Liver (tissue), 9 donors: ENCODE measurements around the gene LILRA6. TPM values are rescaled to one million over a fixed set of nuclear protein-coding genes. Genes with fewer than 3 reads are reported as not detected.

Experiments used
- DNase-seq: peaks from one replicate; pipeline ENCODE4 v3.0.0-alpha.2; 2017; ENCODE audit warnings: low spot score
- H3K27ac ChIP-seq, 2 donors: one replicate each; pipeline ENCODE4 v1.7.0; 2013; ENCODE audit warnings: inconsistent platforms in 2 of 2, low read length in 2 of 2, control low read depth in 1 of 2, low read depth in 1 of 2, mild to moderate bottlenecking in 1 of 2
- H3K27me3 ChIP-seq, 4 donors: one replicate each; pipeline versions ENCODE4 v1.6.1 to v1.7.0; 2013; ENCODE audit warnings: low read length in 3 of 4, inconsistent platforms in 1 of 4, mild to moderate bottlenecking in 1 of 4, moderate library complexity in 1 of 4; ENCODE audit not compliant: control insufficient read depth in 4 of 4, insufficient read depth in 4 of 4
- H3K36me3 ChIP-seq, 4 donors: one replicate each; pipeline versions ENCODE4 v1.6.1 to v1.7.0; 2013; ENCODE audit warnings: low read length in 3 of 4, mild to moderate bottlenecking in 3 of 4, low read depth in 1 of 4, moderate library complexity in 1 of 4; ENCODE audit not compliant: control insufficient read depth in 4 of 4, insufficient read depth in 3 of 4
- H3K4me1 ChIP-seq, 4 donors: one replicate each; pipeline versions ENCODE4 v1.6.1 to v1.7.0; 2013; ENCODE audit warnings: low read length in 3 of 4, mild to moderate bottlenecking in 3 of 4, moderate library complexity in 1 of 4; ENCODE audit not compliant: control insufficient read depth in 4 of 4, insufficient read depth in 4 of 4
- H3K4me3 ChIP-seq, 3 donors: one replicate each; pipeline versions ENCODE4 v1.6.1 to v1.7.0; 2013; ENCODE audit warnings: low read length in 3 of 3, control low read depth in 1 of 3, low read depth in 1 of 3, mild to moderate bottlenecking in 1 of 3
- H3K9ac ChIP-seq, 2 donors: one replicate each; pipeline ENCODE4 v1.7.0; 2013; ENCODE audit warnings: low read length in 2 of 2, mild to moderate bottlenecking in 2 of 2, moderate library complexity in 2 of 2, control low read depth in 1 of 2, low read depth in 1 of 2
- H3K9me3 ChIP-seq, 4 donors: one replicate each; pipeline versions ENCODE4 v1.6.1 to v1.7.0; 2013; ENCODE audit warnings: low read length in 3 of 4; ENCODE audit not compliant: control insufficient read depth in 4 of 4
- ATF3 ChIP-seq: IDR thresholded peaks from 2 replicates; pipeline ENCODE4 v1.6.1; 2016; ENCODE audit warnings: antibody characterized with exemption
- EGR1 ChIP-seq, 2 donors: IDR thresholded peaks; 2 replicates each; pipeline ENCODE4 v1.6.1; 2016 to 2018; ENCODE audit warnings: antibody characterized with exemption in 2 of 2, low read depth in 2 of 2
- FOXA1 ChIP-seq: IDR thresholded peaks from 2 replicates; pipeline ENCODE4 v1.6.1; 2016; ENCODE audit warnings: antibody characterized with exemption
- FOXA2 ChIP-seq: IDR thresholded peaks from 2 replicates; pipeline ENCODE4 v1.6.1; 2016; ENCODE audit warnings: antibody characterized with exemption
- GABPA ChIP-seq, 2 donors: IDR thresholded peaks in 1 of 2; conservative IDR thresholded peaks in 1 of 2; 2 replicates each; pipeline ENCODE4 v1.6.1; 2016; ENCODE audit warnings: antibody characterized with exemption in 2 of 2, mild to moderate bottlenecking in 1 of 2, moderate library complexity in 1 of 2
- HNF4A ChIP-seq, 2 donors: conservative IDR thresholded peaks; 2 replicates each; pipeline ENCODE4 v1.6.1; 2016; ENCODE audit warnings: antibody characterized with exemption in 2 of 2, mild to moderate bottlenecking in 2 of 2
- HNF4G ChIP-seq: IDR thresholded peaks from 2 replicates; pipeline ENCODE4 v1.6.1; 2016; ENCODE audit warnings: antibody characterized with exemption
- JUND ChIP-seq, 2 donors: IDR thresholded peaks; 2 replicates each; pipeline ENCODE4 v1.6.1; 2016; ENCODE audit warnings: antibody characterized with exemption in 2 of 2
- MAX ChIP-seq: IDR thresholded peaks from 2 replicates; pipeline ENCODE4 v1.6.1; 2016; ENCODE audit warnings: antibody characterized with exemption
- NR2F2 ChIP-seq: IDR thresholded peaks from 2 replicates; pipeline ENCODE4 v1.6.1; 2016; ENCODE audit warnings: antibody characterized with exemption
- RAD21 ChIP-seq, 2 donors: IDR thresholded peaks; 2 replicates each; pipeline ENCODE4 v1.6.1; 2016; ENCODE audit warnings: antibody characterized with exemption in 2 of 2, mild to moderate bottlenecking in 2 of 2
- REST ChIP-seq: IDR thresholded peaks from 2 replicates; pipeline ENCODE4 v1.6.1; 2016; ENCODE audit warnings: antibody characterized with exemption, mild to moderate bottlenecking
- RXRA ChIP-seq, 2 donors: IDR thresholded peaks; 2 replicates each; pipeline ENCODE4 v1.6.1; 2017 to 2018; ENCODE audit warnings: antibody characterized with exemption in 2 of 2, mild to moderate bottlenecking in 1 of 2
- SP1 ChIP-seq: IDR thresholded peaks from 2 replicates; pipeline ENCODE4 v1.6.1; 2018; ENCODE audit warnings: antibody characterized with exemption, mild to moderate bottlenecking
- TAF1 ChIP-seq: conservative IDR thresholded peaks from 2 replicates; pipeline ENCODE4 v1.6.1; 2016; ENCODE audit warnings: antibody characterized with exemption, mild to moderate bottlenecking
- YY1 ChIP-seq: IDR thresholded peaks from 2 replicates; pipeline ENCODE4 v1.6.1; 2016; ENCODE audit warnings: antibody characterized with exemption, mild to moderate bottlenecking
- WGBS: extraction: QIAGEN DNeasy Blood & Tissue Kit; methylation state at CpG from one replicate; pipeline ENCODE4 v1.1.7; 2013; 5-methylcytosine and 5-hydroxymethylcytosine counted together
- polyA plus RNA-seq, 2 donors: library from polyadenylated mRNA; stranded (reverse) in 1 of 2; unstranded in 1 of 2; fragments of 200-250 nt in 1 of 2; fragments of >200 nt in 1 of 2; fragmentation: Nextera tagmentation in 1 of 2; extraction: Ambion mirVana in 1 of 2; gene quantifications; one replicate each; pipeline versions ENCODE4 v1.2.1 to v1.2.3, GENCODE V29; 2013 to 2015
- total RNA-seq, 2 donors: library from RNA; depleted of rRNA; stranded (reverse); fragments of >200 nt; gene quantifications; one replicate each; pipeline ENCODE4 v1.2.3, GENCODE V29; 2014
- TF ChIP-seq, protein P1 (sequence below): fragments of 150-350 bp; IDR thresholded peaks from 2 replicates; pipeline ENCODE4 v1.5.1; 2017; ENCODE audit warnings: improper control_type of control experiment, low read depth, low read length; ENCODE audit not compliant: missing input control
- TF ChIP-seq, protein P2 (sequence below): IDR thresholded peaks from 2 replicates; pipeline ENCODE4 v1.6.1; 2016; ENCODE audit warnings: antibody characterized with exemption
- donor health status: healthy.
- donor health status: healthy.
- donor health status: healthy.
- donor health status: healthy.
- donor health status: healthy.

The LILRA6 gene
- total and polyA plus RNA-seq, 4 donors: 1.0 to 2.8 (median 1.7) TPM

DNA sequence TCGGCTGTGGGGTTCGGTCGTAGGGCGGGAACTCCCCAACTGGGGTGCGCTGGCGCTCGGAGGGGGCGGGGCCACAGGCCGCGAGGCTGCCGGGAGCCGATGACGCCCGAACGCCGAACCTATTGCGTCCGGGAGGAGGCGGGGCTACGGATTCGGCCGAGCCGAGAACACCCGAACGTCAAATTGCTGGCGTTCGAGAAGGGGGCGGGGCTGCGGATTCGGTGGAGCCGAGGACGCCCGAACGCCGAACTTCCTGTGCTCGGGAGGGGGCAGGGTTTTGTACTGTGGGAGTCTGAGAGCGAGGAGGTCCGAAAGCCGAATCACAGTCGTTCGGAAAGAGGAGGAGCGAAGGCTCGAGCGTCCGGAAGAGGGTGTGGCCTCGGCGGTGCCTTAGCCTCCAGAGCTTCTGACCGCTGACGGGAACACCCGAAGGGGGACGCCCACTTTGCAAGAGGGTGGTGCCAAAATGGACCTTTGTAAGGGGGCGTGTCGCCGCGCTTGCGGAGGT is 52.0 kb downstream of the LILRA6 start (continued):
- TF ChIP-seq REST: peak; percentile 9

- H3K4me3 ChIP-seq: peak overlapping the region; percentile 58 to 80 (median 75)
- peak; percentile 100 for DNase-seq
- H3K27ac ChIP-seq: peak overlapping the region; percentile 96 to 99
- H3K9ac ChIP-seq: peak overlapping the region; percentile 77 to 96
- H3K4me1 ChIP-seq: peaks cover 9 to 22% (median 15%) of the 10 kb centered on the region in 4 donors
- no peaks in the 10 kb centered on the region for H3K9me3 ChIP-seq
- TF ChIP-seq JUND (IDR thresholded peaks at IDR 0.05): peak; percentile 49 to 61
- TF ChIP-seq MAX: peak; percentile 37
- peak; percentile 17 for TF ChIP-seq REST
- peak; percentile 78 for TF ChIP-seq FOXA1
- peak; percentile 54 to 65 for TF ChIP-seq RXRA (IDR thresholded peaks at IDR 0.05)
- TF ChIP-seq HNF4A (conservative IDR thresholded peaks at IDR 0.05): peak in 1 of 2 donors; percentile 58
- peak; percentile 84 for TF ChIP-seq SP1
- TF ChIP-seq TAF1: no peak
- TF ChIP-seq NR2F2: no peak
- TF ChIP-seq YY1: peak; percentile 83
- peak; percentile 84 for TF ChIP-seq HNF4G
- peak; percentile 85 for TF ChIP-seq FOXA2
- TF ChIP-seq ATF3: no peak
- no peak for TF ChIP-seq RAD21 (IDR thresholded peaks at IDR 0.05)
- TF ChIP-seq, protein P1, sequence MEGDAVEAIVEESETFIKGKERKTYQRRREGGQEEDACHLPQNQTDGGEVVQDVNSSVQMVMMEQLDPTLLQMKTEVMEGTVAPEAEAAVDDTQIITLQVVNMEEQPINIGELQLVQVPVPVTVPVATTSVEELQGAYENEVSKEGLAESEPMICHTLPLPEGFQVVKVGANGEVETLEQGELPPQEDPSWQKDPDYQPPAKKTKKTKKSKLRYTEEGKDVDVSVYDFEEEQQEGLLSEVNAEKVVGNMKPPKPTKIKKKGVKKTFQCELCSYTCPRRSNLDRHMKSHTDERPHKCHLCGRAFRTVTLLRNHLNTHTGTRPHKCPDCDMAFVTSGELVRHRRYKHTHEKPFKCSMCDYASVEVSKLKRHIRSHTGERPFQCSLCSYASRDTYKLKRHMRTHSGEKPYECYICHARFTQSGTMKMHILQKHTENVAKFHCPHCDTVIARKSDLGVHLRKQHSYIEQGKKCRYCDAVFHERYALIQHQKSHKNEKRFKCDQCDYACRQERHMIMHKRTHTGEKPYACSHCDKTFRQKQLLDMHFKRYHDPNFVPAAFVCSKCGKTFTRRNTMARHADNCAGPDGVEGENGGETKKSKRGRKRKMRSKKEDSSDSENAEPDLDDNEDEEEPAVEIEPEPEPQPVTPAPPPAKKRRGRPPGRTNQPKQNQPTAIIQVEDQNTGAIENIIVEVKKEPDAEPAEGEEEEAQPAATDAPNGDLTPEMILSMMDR: no peak
- TF ChIP-seq GABPA (IDR thresholded peaks at IDR 0.05 in 1 of 2, conservative IDR thresholded peaks at IDR 0.05 in 1 of 2): peak in 1 of 2 donors; percentile 86
- TF ChIP-seq, protein P2, sequence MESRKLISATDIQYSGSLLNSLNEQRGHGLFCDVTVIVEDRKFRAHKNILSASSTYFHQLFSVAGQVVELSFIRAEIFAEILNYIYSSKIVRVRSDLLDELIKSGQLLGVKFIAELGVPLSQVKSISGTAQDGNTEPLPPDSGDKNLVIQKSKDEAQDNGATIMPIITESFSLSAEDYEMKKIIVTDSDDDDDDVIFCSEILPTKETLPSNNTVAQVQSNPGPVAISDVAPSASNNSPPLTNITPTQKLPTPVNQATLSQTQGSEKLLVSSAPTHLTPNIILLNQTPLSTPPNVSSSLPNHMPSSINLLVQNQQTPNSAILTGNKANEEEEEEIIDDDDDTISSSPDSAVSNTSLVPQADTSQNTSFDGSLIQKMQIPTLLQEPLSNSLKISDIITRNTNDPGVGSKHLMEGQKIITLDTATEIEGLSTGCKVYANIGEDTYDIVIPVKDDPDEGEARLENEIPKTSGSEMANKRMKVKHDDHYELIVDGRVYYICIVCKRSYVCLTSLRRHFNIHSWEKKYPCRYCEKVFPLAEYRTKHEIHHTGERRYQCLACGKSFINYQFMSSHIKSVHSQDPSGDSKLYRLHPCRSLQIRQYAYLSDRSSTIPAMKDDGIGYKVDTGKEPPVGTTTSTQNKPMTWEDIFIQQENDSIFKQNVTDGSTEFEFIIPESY: peak; percentile 95
- TF ChIP-seq EGR1 (IDR thresholded peaks at IDR 0.05; ENCODE audit: low read depth in 2 of 2): peak; percentile 68
- H3K27me3 ChIP-seq: no peaks in the 10 kb centered on the region
- peaks cover 2 to 14% (median 10%) of the 10 kb centered on the region in 4 donors for H3K36me3 ChIP-seq
- WGBS: under 1% methylated on average over 65 of the region's 65 CpGs
Observed at GRCh38 chr19:54189735-54190502, 52.7 kb downstream of the LILRA6 start.
